Erythroblast (primary cell): ENCODE results near the gene KDM4D.

ENCODE experiments used
- GATA1 ChIP-seq: IDR thresholded peaks from 2 replicates; pipeline ENCODE4 v1.6.1; 2011; ENCODE audit warnings: low read depth, mild to moderate bottlenecking, control low read depth, low read length, moderate library complexity
- POLR2A ChIP-seq: IDR thresholded peaks from 2 replicates; pipeline ENCODE4 v1.6.1; 2011; ENCODE audit warnings: mild to moderate bottlenecking, low read length

- TF ChIP-seq POLR2A (no peak), GATA1 (no peak)
These were observed 59.5 kb downstream of the KDM4D start for GRCh38 chr11:95033051-95033450.
